Measurements from ENCODE around the gene ABHD17C.

GRCh38 chr15:80693682-80694610 lies 1.2 kb upstream of the ABHD17C start:
- TF ChIP-seq, protein P1, sequence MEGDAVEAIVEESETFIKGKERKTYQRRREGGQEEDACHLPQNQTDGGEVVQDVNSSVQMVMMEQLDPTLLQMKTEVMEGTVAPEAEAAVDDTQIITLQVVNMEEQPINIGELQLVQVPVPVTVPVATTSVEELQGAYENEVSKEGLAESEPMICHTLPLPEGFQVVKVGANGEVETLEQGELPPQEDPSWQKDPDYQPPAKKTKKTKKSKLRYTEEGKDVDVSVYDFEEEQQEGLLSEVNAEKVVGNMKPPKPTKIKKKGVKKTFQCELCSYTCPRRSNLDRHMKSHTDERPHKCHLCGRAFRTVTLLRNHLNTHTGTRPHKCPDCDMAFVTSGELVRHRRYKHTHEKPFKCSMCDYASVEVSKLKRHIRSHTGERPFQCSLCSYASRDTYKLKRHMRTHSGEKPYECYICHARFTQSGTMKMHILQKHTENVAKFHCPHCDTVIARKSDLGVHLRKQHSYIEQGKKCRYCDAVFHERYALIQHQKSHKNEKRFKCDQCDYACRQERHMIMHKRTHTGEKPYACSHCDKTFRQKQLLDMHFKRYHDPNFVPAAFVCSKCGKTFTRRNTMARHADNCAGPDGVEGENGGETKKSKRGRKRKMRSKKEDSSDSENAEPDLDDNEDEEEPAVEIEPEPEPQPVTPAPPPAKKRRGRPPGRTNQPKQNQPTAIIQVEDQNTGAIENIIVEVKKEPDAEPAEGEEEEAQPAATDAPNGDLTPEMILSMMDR (IDR thresholded peaks at IDR 0.05) = no peak
- TF ChIP-seq POLR2A (IDR thresholded peaks at IDR 0.05) = no peak
